Skeletal muscle tissue (tissue), 4 donors: ENCODE results near the gene PCBP4. TPM values are rescaled to one million over a fixed set of nuclear protein-coding genes. Genes with fewer than 3 reads are reported as not detected.
"Not testable (repeated sequence)": the region's sequence is repeated elsewhere in the genome, so short reads cannot be mapped to it uniquely, and the experiment has no call there.

Experiments used
- H3K27ac ChIP-seq: one replicate; pipeline ENCODE4 v1.7.0; 2013; ENCODE audit warnings: mild to moderate bottlenecking, low read depth, low read length, inconsistent platforms
- H3K27me3 ChIP-seq, 3 donors: one replicate each; pipeline ENCODE4 v1.7.0; 2013; ENCODE audit warnings: low read length in 3 of 3; ENCODE audit not compliant: control insufficient read depth in 3 of 3, insufficient read depth in 3 of 3
- H3K36me3 ChIP-seq, 3 donors: one replicate each; pipeline ENCODE4 v1.7.0; 2013; ENCODE audit warnings: low read length in 3 of 3; ENCODE audit not compliant: control insufficient read depth in 3 of 3, insufficient read depth in 3 of 3
- H3K4me1 ChIP-seq, 3 donors: one replicate each; pipeline ENCODE4 v1.7.0; 2013; ENCODE audit warnings: low read length in 3 of 3, mild to moderate bottlenecking in 3 of 3; ENCODE audit not compliant: control insufficient read depth in 3 of 3, insufficient read depth in 3 of 3
- H3K4me3 ChIP-seq, 3 donors: one replicate each; pipeline ENCODE4 v1.7.0; 2013; ENCODE audit warnings: low read length in 3 of 3
- H3K9ac ChIP-seq, 3 donors: one replicate each; pipeline ENCODE4 v1.7.0; 2013; ENCODE audit warnings: low read length in 3 of 3, mild to moderate bottlenecking in 3 of 3, moderate library complexity in 2 of 3, low read depth in 1 of 3
- H3K9me3 ChIP-seq, 3 donors: one replicate each; pipeline ENCODE4 v1.7.0; 2013; ENCODE audit warnings: low read length in 3 of 3; ENCODE audit not compliant: control insufficient read depth in 3 of 3
- total RNA-seq: library from RNA; depleted of rRNA; stranded (reverse); fragments of >200 nt; gene quantifications from one replicate; pipeline ENCODE4 v1.2.3, GENCODE V29; 2014
- donor health status: Osteomylitis.

Gene PCBP4
- total RNA-seq, 1 donor from 2014 or later: 33.4 TPM

GRCh38 chr3:51995346-51996163 is 28.3 kb upstream of the PCBP4 start, which contains the start of gene RPL29:
RPL29 (minus strand) TSS chr3:51995895; CDS start chr3:51995461, 434 bp downstream.
- Histone ChIP-seq H3K9ac (peak within 1 kb of the TSS; percentile 93 to 99 (median 98)), H3K27me3 (no peaks in the 10 kb centered on the region), H3K9me3 (no peaks in the 10 kb centered on the region), H3K27ac (peak within 1 kb of the TSS; percentile 82), H3K36me3 (peaks cover 18 to 24% (median 22%) of the 10 kb centered on the region in 3 donors), H3K4me1 (peaks cover 15 to 34% (median 25%) of the 10 kb centered on the region in 3 donors), H3K4me3 (peak within 1 kb of the TSS; percentile 86 to 96 (median 95))

- Histone ChIP-seq H3K27me3 (no peaks in the 10 kb centered on the region), H3K4me3 (peak overlapping the region in 2 of 3 donors; percentile 86 to 96), H3K27ac (no peak overlapping the region), H3K4me1 (peaks cover 15 to 34% (median 25%) of the 10 kb centered on the region in 3 donors), H3K36me3 (peaks cover 18 to 24% (median 22%) of the 10 kb centered on the region in 3 donors), H3K9ac (peak overlapping the region; percentile 93 to 99 (median 98)), H3K9me3 (no peaks in the 10 kb centered on the region)
Measured at GRCh38 chr3:51994530-51994929, 27.3 kb upstream of the PCBP4 start.

- H3K27ac ChIP-seq, H3K27me3 ChIP-seq, H3K9me3 ChIP-seq, H3K4me3 ChIP-seq: not testable (repeated sequence)
- H3K36me3 ChIP-seq: peaks cover 18 to 24% (median 22%) of the 10 kb centered on the region in 3 donors
- peaks cover 15 to 34% (median 25%) of the 10 kb centered on the region in 3 donors for H3K4me1 ChIP-seq
- H3K9ac ChIP-seq: peak overlapping the region; percentile 93 to 99 (median 98)
Measured at GRCh38 chr3:51993657-51994056, 26.4 kb upstream of the PCBP4 start.

GRCh38 chr3:51992017-51992682 is 24.9 kb upstream of the PCBP4 start:
- Histone ChIP-seq H3K4me1 (peaks cover 15 to 34% (median 25%) of the 10 kb centered on the region in 3 donors), H3K9me3 (no peaks in the 10 kb centered on the region), H3K27ac (no peak overlapping the region), H3K9ac (peak overlapping the region; percentile 54 to 69 (median 58)), H3K36me3 (peaks cover 21 to 28% (median 24%) of the 10 kb centered on the region in 3 donors), H3K27me3 (no peaks in the 10 kb centered on the region), H3K4me3 (no peak overlapping the region)

GRCh38 chr3:51990501-51990971 is 23.3 kb upstream of the PCBP4 start:
- H3K4me3 ChIP-seq, H3K27me3 ChIP-seq, H3K27ac ChIP-seq, H3K9ac ChIP-seq, H3K9me3 ChIP-seq: not testable (repeated sequence)
- Histone ChIP-seq H3K4me1 (peaks cover 15 to 34% (median 25%) of the 10 kb centered on the region in 3 donors), H3K36me3 (peaks cover 21 to 28% (median 24%) of the 10 kb centered on the region in 3 donors)

GRCh38 chr3:51988286-51989146 is 21.3 kb upstream of the PCBP4 start:
- no peak overlapping the region for H3K9ac ChIP-seq
- no peak overlapping the region for H3K27ac ChIP-seq
- H3K36me3 ChIP-seq: peaks cover 11 to 16% (median 13%) of the 10 kb centered on the region in 3 donors

GRCh38 chr3:51987568-51987967 is 20.3 kb upstream of the PCBP4 start:
- peaks cover 14 to 20% (median 17%) of the 10 kb centered on the region in 3 donors for H3K4me1 ChIP-seq
- peaks cover 6 to 11% (median 7%) of the 10 kb centered on the region in 3 donors for H3K36me3 ChIP-seq
- no peaks in the 10 kb centered on the region for H3K9me3 ChIP-seq
- no peaks in the 10 kb centered on the region for H3K27me3 ChIP-seq
- H3K27ac ChIP-seq: no peak overlapping the region
- H3K9ac ChIP-seq: no peak overlapping the region
- no peak overlapping the region for H3K4me3 ChIP-seq

More at GRCh38 chr3:51988286-51989146, 21.3 kb upstream of the PCBP4 start:
- Histone ChIP-seq H3K4me3 (no peak overlapping the region), H3K9me3 (no peaks in the 10 kb centered on the region), H3K27me3 (no peaks in the 10 kb centered on the region), H3K4me1 (peaks cover 13 to 22% (median 16%) of the 10 kb centered on the region in 3 donors)

GRCh38 chr3:51986010-51986947 is 19.0 kb upstream of the PCBP4 start:
- Histone ChIP-seq H3K9ac (no peak overlapping the region), H3K27me3 (no peaks in the 10 kb centered on the region), H3K4me3 (no peak overlapping the region), H3K36me3 (peaks cover 0 to 6% (median 2%) of the 10 kb centered on the region in 3 donors), H3K9me3 (no peaks in the 10 kb centered on the region), H3K27ac (no peak overlapping the region), H3K4me1 (peaks cover 17 to 21% (median 21%) of the 10 kb centered on the region in 3 donors)
